Mesenteric fat pad (tissue), 1 donor: ENCODE measurements around the gene RUNDC1. TPM values are rescaled to one million over a fixed set of nuclear protein-coding genes. Genes with fewer than 3 reads are reported as not detected.
"Not testable (repeated sequence)": the region's sequence is repeated elsewhere in the genome, so short reads cannot be mapped to it uniquely, and the experiment has no call there.

ENCODE experiments used
- DNase-seq: peaks from one replicate; pipeline ENCODE4 v3.0.0-alpha.2; 2020; ENCODE audit warnings: low spot score
- total RNA-seq: library from RNA; stranded (reverse); fragmentation: NEBNext Ultra II Directional; extraction: Animal tissue kit (Norgen Biotek cat#: 25700); gene quantifications from one replicate; pipeline ENCODE4 v1.2.1, GENCODE V29; 2021
- donor health status: DM: yes; HTN: yes; CAD: no.

Gene RUNDC1
- total RNA-seq, 1 donor from 2014 or later: 10.6 TPM

DNA sequence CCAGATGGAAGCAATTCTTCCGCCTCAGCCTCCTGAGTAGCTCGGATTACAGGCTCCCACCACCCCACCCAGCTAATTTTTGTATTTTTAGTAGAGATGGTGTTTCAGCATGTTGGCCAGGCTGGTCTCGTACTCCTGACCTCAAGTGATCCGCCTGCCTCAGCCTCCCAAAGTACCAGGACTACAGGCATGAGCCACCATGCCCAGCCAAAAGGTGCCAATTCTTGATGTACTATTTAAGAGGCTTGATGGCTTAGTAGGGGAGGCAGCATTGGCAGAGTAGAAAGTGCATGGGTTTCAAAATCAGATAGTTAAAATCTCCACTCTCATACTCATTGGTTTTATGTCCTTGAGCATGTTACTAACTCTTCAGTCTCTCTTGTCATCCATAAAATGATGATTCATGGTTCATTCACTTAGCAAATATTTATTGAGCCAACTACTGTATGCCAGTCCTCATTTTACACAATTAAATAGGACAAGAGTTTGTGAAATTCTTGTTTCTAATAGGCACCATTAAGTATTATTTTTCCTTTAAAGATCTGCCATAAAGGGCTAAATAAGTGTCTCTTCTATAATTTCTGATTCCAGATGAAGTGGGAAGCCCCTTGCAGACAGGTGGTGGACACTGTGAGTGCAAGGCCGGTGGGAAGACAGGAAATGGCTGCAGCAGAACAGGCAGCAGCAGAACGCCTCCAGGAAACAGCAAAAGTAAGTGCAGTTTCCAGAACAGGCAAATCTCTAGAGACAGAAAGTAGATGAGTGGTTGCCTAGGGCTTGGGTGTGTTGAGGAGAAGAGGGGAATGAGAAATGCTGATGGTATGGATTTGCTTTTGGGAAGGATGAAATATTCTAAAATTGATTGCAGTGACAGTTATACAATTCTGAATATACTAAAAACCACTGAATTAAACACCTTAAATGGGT is 9.6 kb downstream of the RUNDC1 start:
- peak; percentile 68 for DNase-seq

DNA sequence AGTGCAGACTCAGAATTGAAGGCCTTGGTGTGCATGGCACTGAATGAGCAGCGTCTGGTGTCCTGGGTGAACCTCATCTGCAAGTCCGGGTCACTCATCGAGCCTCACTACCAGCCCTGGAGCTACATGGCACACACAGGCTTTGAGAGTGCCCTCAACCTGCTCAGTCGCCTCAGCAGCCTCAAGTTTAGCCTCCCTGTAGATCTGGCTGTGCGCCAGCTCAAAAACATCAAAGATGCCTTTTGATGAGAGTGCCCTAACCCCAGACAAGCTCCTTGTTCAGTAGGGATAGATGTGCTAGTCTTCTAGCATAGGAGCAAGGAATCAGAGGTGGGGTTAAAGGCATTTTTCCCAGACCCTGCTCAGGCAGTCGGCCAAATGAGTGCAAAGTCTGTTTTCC is 11.1 kb downstream of the RUNDC1 start:
- peak; percentile 69 for DNase-seq

DNA sequence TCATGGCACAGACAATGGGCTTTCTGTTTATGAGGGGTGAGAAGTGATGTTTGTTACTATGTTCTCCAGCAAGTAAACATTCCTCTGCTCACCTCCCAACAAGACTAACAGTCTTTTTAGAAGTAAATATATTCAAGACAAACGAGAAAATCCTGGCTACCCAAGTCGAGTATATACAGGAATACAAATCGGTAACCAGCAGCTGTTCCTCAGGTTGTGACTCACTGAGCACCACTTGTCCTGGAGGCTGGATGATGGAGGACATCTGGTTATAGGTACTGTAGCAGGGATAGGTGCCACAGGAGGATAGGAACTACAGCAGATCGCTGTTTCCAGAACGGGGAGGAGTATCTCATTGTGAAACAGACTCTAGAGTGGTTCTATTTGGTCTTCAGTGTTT is 12.5 kb downstream of the RUNDC1 start:
- no peak for DNase-seq

DNA sequence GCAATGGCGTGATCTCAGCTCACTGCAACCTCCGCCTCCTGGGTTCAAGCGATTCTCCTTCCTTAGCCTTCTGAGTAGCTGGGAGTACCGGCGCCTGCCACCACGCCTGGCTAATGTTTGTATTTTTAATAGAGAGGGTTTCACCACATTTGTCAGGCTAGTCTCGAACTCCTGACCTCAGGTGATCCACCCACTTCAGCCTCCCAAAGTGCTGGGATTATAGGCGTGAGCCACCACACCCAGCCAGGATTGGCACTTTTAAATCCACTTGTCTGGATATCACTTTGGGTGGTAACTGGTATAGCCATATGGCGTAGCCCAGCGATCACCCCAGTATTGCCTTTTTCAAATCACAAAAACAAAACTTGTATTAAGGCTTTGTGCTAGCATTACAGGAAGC is 13.5 kb downstream of the RUNDC1 start:
- not testable (repeated sequence) for DNase-seq

DNA sequence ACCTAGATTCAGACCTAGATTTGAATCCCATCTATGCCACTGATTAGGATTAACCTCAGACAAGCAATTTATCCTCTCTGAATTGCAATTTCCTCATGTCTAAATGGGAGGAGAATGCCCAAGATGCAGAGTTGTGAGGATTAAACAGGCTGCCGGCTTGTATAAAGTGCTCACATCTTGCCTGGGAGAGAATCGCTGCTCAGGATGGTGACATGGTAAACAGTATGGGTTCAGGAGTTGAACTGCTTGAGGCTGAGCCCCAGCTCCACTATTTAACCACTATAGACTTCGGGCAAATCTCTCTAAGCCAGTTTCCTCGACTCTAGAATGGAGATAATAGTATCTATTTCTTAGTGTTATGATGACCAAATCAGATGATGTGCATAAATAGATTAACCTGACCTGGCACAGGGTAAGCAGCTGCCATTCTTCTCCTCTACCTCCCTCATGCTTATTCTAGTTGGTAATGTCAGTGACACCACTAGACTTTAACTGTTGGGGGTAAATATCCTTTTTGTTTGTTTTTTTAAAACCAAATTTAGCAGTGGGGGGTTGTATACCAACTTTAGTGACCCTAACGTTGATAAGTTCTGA is 17.1 kb downstream of the RUNDC1 start:
- no peak for DNase-seq

DNA sequence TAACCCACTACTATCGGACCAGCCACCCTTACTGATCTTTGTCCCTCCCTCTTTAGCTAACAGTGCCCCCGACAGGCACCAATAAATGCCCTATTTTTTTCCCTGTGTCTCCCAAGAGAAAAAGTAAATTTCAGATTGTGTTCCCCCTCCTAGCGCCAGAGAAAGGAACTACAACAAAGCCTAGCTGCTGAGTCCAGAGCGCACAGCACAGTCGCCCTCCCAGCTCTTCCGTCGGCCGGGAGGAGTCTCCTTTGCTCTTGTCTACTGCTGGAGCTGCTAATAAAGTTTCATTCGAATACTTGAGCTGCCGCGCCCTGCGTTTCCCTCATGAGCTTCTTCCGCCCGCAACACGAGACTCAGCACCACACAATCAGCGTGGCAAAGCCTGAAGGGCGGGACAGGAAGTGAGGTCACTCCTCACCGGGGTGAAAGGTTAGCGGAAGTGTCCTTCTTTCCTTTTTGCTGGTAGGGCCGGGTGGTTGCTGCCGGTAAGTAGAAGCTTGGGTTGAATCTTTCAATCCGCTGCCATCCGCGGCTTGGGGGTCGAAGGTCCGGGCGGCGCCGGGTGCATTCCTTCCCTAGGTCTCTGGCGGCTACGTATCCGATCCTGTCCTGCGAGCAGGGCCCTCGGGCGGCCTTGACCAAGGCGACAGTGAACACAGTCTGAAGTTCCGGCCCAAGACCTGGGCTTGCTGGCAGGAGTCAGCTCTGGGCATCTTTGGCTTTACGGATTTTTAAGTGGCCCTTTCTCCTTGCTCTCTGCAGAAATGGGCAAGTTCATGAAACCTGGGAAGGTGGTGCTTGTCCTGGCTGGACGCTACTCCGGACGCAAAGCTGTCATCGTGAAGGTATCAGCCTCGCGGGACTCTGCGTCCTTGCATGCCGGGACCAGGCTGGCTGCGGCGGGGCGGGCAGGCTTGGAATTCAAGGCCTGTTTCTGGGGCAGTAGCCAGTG is 17.9 kb downstream of the RUNDC1 start, which contains the start of gene RPL27:
Gene RPL27 (plus strand): TSS at position 436 of the 955 bp plus-strand sequence. CDS start 332 bp downstream, at position 768.
- peak; percentile 97 for DNase-seq

DNA sequence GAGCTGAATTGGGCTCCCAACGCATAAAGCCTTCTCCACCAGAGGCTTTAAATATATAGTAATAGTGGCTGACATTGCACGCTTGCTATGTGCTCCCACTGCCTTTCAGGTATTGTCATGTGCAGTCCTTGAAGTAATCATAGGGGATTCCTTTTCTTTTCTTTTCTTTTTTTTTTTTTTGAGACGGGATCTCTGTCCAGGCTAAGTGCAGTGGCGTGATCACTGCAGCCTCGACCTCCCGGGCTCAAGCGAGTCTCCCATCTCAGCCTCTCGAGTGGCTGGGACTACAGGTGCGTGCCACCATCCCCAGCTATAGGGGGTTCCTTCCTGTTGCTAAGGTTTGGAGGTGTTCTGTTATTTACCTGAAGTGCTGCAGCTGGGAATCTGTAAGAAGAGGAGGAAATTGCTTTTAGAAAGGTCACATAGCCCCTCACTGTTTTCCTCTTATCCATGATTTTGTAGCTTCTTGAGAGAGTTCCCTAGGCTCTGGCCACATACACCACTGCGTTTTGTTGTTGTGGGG is 18.7 kb downstream of the RUNDC1 start:
- DNase-seq: no peak

DNA sequence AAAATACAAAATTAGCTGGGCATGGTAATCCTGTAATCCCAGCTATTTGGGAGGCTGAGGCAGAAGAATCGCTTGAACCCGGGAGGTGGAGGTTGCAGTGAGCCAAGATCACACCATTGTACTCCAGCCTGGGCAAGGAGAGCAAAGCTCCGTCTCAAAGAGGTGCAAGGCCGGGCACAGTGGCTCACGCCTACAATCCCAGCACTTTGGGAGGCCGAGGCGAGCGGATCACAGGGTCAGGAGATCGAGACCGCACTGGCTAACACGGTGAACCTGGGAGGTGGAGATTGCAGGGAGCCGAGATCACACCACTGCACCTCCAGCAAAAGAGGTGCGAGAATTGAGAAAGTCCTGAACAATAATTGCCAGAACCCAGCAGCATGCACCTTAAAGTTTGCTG is 20.5 kb downstream of the RUNDC1 start:
- not testable (repeated sequence) for DNase-seq

DNA sequence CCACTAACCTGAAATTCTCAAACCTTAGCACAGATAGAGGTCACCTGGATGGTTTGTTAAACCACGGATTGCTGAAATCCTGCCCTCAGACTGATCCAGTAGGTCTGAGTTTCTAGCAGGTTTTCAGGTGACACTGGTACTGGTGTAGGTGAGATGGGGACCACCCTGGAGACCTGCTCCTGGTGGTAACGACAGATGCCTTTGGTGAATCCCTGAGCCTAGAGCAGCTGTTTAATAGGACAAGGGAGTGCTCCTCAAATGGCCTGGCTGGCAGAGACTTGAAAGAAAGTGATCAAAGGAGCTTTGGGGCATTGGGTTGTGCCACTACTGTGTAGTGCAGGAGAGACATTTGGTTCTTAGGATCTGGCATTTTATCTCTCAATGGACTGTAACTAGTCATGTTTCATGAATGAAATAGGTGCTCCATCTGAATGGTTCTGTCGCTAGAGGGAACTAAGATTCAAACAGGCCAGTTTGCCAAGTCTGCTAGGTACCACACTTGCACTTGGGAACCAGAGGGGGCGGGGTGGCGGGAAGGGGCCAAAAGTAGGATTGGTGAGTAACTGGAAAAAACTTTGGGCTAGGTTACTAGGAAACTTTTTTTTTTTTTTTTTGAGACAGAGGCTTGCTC is 23.3 kb downstream of the RUNDC1 start:
- DNase-seq: no peak

DNA sequence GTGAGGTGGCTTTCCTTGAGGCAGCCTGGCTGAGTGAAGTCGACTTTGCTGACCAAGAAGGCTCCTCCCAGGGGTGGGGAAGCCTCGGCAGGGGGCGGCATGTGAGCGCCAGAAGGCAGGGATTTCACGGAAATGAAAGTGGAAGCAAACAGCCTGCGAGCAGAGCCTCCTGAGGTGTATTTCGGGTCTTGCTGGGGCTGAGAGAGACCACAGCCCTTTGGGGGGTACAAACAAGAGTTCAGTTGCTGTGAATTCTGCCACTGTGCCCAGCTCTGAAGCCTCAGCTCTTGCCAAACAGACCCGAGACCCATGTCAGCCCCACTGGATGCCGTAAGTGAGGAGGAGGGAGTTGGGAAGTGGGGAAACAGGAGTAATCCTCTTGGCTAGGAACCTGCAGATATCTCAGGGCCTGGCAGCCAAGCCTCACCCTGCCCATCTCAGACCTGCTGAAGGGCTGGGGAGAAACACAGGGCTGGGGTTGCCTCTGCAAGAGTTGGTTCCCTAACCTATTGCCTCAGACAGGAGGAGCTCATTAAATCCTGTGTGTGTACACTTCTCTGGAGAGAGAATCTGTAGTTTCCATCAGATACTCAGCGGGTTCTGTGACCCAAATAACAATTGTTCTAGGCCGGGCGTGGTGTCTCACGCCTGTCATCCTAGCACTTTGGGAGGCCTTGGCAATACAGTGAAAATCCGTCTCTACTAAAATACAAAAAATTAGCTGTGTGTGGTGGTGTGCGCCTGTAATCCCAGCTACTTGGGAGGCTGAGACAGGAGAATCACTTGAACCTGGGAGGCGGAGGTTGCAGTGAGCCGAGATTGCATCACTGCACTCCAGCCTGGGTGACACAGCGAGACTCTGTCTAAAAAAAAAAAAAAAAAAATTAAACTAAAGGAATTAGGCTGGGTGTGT is 26.5 kb downstream of the RUNDC1 start, which contains the start of gene IFI35:
Gene IFI35 (plus strand): TSS at position 146 of the 913 bp plus-strand sequence. CDS start 164 bp downstream, at position 310.
- DNase-seq: peak; percentile 94

DNA sequence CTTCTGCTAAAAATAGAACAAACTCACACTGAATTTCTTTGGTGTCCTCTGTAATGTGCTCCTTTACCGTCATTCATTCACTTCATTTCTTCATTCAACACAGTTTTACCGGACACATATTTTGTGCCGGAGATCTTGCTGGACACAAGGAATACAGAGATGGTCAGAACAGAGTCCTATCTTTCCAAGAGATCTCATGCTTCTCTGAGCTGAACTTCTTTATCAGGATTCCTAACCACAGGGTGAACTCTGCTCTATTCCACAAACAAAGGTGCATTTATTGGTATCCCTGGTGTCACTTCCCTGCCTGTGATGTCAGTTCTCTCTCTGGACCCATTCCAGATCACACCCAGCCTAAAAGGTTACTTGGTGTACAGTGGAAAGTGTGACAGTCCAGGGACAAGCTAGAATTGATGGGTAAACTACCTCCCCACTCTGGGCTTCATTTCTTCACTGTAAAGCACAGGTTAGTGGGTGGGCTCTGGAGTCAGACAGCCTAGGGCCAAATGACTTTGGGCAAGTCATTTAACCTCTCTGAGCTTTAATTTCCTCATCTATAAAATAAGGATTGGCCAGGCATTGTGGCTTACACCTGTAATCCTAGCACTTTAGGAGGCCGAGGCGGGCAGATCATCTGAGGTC is 30.4 kb downstream of the RUNDC1 start:
- no peak for DNase-seq

DNA sequence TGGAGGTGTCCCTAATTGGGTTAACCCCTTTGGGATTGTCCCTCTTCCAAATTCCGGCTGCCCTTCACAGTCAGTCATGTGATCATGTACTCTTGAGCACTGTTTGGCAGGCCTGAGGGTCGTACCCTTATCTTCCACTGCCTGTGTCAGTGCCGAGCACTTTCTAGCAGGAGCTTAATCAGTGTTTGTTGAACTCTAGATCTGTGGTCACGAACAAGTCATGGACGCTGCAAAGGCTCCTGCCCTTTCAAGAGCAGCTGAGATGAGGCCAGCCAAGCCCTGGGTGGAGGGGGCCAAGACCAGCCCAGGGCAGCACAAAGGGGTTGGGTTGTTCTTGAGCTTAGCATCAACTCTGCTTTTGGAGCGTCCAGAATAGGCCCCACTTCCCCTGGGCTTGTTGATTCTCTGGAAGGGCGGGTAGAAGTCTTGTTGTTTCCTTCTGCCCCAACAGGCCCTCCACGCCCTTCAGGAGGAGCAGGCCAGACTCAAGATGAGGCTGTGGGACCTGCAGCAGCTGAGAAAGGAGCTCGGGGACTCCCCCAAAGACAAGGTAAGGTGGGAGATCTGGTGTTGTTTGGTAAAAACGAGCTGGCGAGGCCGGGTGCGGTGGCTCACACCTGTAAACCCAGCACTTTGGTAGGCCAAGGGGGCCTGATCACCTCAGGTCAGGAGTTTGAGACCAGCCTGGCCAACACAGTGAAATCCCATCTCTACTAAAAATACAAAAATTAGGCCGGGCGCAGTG is 31.5 kb downstream of the RUNDC1 start:
- no peak for DNase-seq

DNA sequence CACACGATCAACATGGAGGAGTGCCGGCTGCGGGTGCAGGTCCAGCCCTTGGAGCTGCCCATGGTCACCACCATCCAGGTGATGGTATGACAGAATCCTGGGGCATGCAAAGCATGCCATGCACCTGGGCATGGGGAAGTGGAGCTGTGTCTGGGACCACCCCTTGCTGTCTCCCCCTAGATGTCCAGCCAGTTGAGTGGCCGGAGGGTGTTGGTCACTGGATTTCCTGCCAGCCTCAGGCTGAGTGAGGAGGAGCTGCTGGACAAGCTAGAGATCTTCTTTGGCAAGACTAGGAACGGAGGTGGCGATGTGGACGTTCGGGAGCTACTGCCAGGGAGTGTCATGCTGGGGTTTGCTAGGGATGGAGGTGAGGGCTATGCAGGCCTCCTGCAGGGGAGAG is 32.9 kb downstream of the RUNDC1 start:
- no peak for DNase-seq

DNA sequence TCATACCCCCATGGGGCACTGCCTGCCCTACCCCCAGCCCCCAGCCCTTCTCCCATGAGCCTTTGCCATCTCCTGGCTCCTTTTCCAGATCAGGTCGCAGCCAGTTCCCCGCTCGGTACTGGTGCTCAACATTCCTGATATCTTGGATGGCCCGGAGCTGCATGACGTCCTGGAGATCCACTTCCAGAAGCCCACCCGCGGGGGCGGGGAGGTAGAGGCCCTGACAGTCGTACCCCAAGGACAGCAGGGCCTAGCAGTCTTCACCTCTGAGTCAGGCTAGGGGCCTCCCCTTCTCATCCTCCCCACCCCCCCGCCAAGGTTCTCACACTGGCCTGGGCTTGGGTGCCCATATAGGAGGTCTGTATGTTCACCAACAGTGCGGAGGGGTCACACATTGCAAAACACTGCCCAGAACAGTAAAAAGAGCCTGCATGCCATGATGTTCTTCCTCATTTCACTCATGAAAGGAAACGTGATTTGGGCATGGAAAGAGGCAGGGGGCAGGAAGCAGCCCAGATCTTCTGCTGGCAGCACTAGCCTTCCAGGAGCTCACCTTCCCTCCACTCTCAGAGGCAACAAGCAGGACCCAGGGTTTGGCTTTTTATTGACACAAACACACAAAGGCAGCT is 33.8 kb downstream of the RUNDC1 start:
- no peak for DNase-seq

DNA sequence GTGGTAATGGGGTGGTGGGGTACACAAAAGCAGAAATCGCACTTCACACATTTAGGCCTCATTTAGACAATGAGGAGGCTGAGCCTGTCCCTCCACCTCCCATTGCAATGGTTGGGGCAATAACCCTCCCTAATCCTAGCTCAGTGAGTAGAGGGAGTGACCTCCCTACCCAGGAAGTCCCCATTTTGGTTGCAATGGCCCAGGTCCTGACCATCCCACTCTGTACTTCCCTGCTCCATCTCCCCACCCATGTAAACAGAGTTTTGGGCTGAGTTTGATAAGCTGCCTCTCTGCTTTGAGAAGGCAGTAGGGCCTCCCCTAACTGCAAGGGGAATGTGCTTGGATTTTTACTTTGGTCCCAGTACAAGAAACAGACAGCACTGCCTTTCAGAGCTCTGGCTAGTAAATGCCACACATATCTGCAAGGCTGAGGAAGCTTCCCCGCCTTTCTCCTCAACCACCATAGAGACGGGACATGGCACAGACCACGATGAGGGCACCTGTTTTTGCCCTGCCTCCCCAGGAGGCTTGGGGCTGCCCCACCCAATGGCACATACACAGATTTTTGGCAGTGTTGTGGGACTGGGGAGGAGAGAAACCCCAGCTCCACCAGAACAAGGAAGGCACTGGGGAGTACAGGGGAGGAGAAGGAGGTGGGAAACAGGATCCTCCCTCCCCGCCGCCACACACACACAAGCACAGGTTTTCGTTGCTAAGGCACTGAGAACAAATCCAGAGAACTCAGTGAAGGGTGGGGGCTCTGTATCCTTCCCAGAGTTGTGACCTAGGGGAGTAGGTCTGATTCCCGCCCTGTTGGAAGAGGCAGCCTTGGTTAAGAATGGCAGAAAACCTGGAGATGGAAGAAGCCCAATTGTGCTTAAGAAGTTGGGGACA is 34.5 kb downstream of the RUNDC1 start:
- no peak for DNase-seq

DNA sequence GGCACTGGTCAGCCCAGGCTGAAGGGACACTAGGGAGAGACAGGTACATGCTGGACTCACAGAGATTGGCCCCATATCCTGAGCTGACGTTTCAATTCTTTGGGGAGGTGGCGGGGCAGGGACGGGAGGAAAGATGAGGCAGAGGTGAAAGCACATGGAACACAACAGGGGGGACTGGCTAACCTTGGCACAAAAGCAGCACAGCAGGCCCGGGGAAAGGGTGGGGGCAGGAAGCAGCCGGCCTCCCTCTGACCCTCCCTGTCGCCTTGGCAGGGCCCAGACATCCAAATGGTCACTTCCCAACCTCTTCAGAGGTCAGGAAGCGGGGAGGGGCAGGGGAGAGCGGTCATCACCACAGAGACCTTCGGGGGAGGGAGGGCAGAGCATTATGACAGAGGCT is 35.2 kb downstream of the RUNDC1 start:
- no peak for DNase-seq

DNA sequence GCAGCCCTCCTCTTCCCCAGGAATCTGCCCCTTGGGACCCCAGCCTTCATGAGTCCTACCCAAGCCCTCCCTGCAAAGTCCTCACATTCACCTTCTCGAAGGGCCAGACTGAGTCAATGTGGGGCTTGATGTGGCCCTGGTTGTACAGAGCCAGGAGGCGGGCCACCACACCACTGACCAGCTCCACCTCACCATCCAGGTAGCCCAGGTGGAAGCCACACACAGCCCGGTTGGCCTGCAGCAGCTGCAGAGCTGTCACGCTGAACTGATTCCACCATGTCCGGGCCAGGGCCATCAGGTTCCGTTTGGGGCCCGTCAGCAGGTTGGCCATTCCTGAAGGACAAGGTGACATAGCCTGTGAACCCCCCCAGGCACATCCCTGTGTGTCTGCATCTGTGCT is 35.9 kb downstream of the RUNDC1 start:
- no peak for DNase-seq
